NCI-H2107 (cell line): ENCODE measurements around the gene PIGX.

Experiments
- DNase-seq: peaks from one replicate; lab custom pipeline; 2025; lab: John Stamatoyannopoulos, UW

The PIGX gene

DNA sequence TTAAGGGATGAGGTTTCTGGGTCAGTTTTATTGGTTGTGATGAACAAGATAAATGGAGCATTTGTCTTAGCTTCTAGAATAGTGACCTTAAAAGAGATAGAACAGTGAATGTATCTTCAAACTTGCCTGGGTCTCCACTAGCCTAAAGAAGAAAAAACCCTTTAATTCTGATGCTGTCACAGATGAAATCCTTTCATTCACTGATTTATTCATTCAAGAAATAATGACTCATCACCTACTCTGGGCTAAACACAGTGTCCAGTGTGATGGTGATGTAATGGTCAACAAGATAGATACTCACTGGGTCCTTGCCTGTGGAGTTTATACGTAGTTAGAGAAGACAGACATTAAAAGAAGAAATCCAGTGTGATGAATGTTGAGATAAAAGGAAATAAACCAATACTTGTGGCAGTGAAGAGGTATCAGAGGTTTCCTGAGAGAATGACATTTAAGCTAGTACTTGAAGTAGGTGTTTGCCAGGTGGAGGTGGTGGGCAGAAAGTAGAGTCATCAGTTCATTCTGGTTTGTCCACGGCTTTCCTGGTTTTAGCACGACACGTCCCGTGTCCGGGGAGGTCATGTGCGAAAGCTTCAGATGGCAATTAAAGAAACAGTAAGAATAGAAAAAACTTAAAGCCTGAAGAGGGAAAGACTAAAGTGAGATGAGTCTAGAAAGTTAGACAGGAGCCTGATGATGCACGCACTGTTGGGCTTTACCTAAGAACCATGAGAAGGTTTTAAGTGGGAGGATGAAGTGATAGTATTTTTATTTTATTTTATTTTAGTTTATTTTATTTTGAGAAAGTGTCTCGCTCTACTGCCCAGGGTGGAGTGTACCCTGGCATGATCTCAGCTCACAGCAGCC, 45.9 kb downstream of the PIGX start:
- DNase-seq = no peak

DNA sequence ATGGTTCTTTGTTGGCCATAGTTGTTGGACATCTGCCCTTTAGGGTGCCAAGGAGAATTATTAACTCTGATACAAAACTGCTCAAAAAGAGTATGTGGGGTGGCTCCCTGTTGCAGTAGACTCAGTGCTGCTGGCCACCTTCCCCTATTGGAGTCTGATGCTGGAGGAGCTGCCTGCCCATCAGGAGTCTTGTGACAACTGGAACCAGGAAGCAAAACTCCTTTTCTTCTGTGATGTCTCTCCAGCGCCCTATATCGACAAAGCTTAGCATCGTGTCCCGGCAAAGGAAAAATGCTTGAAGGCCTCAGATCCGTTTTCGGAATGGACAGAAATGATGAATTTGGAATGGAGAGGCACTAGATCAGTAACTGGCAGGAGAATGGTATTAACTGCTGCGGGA, 51.0 kb downstream of the PIGX start:
- DNase-seq = no peak

DNA sequence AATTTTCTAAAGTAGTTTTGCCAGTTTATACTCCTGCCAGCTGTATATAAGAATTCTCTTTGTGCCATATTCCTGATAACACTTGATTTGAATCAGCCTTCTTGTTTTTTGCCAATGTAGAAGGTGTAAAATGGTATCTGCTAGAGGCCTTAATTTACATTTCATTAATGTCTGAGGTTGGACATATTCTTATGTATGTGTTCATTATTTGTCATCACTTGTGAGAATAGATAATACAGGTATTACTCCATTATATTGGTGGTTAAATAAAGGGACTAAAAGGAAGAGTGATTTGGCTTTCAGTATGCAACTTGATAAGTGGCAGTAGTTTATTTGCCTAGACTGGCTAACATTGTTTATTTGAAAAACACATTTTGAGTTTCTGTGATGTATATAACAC, 53.3 kb downstream of the PIGX start:
- DNase-seq = no peak

DNA sequence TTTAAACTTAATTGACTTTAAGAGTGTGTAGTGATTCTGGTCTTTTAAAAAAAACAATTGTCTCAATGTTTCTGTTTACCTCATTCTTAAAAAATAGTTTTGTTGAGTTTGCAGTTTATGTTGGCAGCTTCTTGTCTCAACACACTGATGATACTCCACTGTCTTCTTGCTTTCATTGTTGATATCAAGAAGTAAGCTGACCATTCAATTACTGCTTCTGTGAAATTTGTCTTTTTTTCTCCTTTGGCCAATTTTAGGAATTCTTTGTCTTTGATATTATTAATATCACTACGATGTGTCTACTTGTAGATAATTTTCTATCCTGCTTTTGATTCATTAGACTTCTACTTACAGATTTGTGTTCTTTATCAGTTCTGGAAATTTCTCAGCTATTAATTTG, 58.9 kb downstream of the PIGX start:
- DNase-seq = no peak

DNA sequence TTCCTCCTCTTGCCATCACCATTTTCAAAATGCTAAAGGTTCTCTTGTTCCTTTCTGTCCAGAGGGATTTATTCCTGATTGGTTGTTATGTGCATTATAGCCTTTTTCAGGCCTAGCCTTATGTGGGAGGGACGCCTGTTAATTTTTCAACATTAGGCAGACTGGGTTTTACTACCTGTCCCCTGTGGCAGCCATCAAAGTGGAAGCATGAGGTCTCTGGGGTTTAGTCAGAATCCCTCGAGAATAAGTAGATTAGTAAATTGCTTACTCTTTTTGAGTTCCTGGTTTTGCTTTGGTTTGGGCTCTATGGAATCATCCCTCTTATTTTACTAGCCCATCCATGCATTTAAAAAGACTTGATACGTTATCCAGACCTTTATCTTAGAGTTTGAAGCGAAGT, 59.9 kb downstream of the PIGX start:
- DNase-seq = no peak

DNA sequence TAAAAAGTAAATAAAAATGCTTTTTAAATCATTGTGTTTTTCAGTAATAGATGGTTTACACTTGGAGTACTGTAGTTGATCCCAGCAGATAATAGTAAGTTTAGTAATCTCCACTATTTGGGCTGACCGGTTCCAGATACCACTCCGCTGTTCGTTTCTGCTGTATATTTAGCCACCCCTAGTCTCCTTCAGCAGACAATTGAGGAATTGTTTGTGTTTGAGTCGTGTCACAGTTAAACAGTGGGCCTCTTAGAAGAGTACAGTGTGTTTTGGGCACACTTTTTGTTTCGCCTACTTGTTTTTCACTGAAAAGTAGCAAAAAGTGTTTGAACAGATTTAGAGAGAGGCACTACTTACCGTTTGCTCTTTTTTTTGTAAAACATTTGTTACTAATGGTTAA, 60.7 kb downstream of the PIGX start:
- no peak for DNase-seq

DNA sequence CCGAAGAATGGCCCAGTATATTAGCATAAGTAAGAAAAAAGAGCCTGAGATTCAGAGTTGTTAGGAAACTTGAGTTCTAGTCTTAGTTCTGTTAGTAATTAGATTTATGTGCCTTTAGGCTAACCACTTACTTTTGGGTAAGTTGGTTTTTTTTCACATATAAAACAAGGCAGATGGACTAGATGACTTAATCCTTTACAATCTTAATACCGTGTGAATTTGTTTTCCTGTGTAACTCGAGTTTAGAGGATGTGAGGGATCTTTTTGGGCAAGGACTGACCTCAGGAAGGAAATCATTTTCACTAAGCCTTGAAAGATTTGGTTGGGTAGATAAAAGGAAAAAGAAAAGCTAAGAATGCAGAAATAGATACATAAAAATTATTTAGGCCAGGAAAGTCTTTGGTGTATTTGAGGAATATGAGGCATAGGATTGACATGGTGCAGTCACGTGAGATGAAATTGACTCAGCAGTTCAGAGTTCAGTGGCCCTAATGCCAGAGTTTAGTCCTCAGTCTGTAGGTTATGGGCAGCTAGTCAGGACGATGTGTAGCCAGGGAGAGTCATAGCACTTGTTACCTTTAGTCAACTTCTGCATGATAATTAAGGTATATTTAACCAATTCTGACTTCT, 62.1 kb downstream of the PIGX start:
- DNase-seq = no peak

DNA sequence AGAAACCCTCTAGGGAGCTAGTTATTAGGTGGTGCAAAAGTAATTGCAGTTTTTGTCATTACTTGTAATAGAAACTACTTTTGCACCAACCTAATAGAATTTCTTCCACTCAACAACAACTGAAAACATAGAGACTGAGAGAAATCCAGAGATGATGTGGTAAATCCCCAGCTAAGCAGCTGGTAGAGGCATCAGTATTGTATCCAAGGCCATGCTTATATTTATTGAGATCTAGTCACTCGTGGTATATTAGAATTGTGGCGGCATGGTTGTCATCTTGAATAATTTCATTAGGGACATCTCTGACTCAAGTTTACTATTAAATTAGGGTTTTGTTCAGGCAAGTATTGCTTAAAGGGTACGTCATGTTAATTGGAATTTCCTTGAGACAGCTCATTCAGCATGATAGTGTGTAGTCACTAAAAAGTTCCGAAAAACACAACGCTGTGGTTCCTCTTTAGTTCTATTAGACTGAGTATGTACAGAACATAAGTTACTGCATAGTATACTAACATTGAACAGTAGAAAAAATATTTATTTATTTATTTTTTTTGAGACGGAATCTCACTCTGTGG, 62.8 kb downstream of the PIGX start:
- no peak for DNase-seq

DNA sequence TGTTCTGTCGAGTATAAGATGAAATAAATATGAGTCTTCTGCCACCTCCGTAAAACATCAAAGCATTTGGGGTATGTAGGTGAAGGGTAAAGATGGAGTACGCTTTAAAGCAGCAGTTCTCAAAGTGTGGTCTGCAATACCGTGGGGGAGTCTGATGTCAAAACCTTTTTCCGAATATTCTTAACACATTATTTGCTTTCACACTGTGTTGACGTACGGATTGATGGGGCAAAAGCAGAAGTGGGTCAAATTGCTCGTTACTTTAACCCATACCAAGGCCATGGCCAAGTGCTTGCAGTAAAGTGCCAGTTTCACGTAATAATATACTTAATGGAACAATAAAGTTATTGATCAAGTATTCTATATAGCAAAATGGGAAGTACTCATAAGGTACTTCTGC, 63.8 kb downstream of the PIGX start:
- no peak for DNase-seq

DNA sequence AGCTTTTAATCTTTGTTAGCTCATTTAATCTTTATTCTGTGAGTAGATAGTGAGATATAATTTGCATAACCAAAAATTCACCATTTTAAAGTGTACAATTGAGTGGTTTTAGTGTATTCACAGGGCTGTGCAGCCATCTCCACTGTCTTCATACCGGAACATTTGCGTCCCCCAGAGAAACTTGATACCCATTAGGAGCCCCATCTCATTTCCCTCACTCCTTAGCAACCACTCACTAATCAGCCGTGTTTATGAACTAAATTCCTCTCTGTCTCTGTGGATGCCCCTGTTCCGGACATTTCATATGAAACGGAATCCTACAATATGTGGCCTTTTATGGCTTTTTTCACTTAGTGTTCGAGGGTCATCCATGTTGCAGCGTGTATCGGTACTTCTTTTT, 65.7 kb downstream of the PIGX start:
- DNase-seq = no peak

DNA sequence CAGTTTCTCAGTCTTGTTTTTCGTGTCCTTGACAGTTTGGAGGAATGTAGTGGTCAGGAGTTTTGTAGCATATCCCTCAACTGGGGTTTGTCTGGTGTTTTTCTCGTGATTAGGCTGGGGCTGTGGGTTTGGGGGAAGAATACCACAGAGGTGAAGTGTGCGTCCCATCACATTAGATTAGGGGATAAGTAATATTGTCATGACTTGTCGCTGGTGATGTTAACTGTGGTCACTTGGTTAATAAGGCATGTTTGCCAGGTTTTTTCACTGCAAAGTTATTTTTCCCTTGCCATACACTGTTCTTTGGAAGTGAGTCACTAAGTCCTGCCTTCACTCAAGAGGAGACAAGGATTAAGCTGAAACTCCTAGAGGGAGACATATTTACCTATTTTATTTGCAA, 66.6 kb downstream of the PIGX start:
- DNase-seq = no peak

DNA sequence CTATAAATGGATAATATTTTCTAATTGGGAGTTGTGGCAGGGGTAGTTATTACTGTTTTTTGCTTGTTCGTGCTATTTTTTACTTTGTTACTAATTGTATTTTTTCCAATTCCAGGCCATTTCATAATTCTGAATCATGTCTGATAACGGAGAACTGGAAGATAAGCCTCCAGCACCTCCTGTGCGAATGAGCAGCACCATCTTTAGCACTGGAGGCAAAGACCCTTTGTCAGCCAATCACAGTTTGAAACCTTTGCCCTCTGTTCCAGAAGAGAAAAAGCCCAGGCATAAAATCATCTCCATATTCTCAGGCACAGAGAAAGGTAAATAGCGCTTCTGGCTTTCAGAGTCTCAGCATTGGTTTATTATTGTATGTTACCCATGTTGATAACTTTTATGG, 70.3 kb downstream of the PIGX start:
- no peak for DNase-seq
